SK-N-MC (cell line): ENCODE data around the gene ART1.
"Not testable (repeated sequence)": the region's sequence is repeated elsewhere in the genome, so short reads cannot be mapped to it uniquely, and the experiment has no call there.

Experiments used
- EZH2 ChIP-seq: fragments of 200-600 bp; sonication (generic); IDR thresholded peaks from one replicate; pipeline ENCODE4 v1.6.1; 2017; ENCODE audit warnings: antibody characterized with exemption
- POLR2AphosphoS5 ChIP-seq: IDR thresholded peaks from 2 replicates; pipeline ENCODE4 v1.6.1; 2012; ENCODE audit warnings: mild to moderate bottlenecking, low read depth, low read length, borderline replicate concordance

GRCh38 chr11:3652514-3652913 lies 7.6 kb downstream of the ART1 start:
- not testable (repeated sequence) for TF ChIP-seq POLR2AphosphoS5, EZH2
